Measurements from ENCODE around the gene BBS9. TPM values are rescaled to one million over a fixed set of nuclear protein-coding genes. Genes with fewer than 3 reads are reported as not detected.

The BBS9 gene
- total and polyA plus RNA-seq, 2 donors (not counting 3 experiments of a cell fraction or from before 2014, with no cell fraction given), result 5.7 to 17.4 TPM

- dilution Hi-C loops (cut with MboI; ENCODE audit: extremely low pct_ligation_motif_present, low sequenced_read_pairs) (no loop called here), intact Hi-C loops (cut with micrococcal nuclease) (no loop called here)
- no TSS peak for BruUV-seq (replicated peaks)
- H2AFZ ChIP-seq (ENCODE audit: low read depth, low read length), result no peak overlapping the region
- no peaks in the 10 kb centered on the region for H3K36me3 ChIP-seq (ENCODE audit: control insufficient read depth in 2 of 2, extremely low read depth in 1 of 2, insufficient read depth in 2 of 2, low read length in 2 of 2)
- CTCF ChIA-PET, result interaction anchor here (7.3 kb wide), 1 partner anchor 742 kb away, joined by 109 read pairs; no protein-coding TSS in a partner anchor
- H3K79me2 ChIP-seq (ENCODE audit: control insufficient read depth, insufficient read depth, low read length), result no peaks in the 10 kb centered on the region
- no peaks in the 10 kb centered on the region for H4K20me1 ChIP-seq (replicated peaks; ENCODE audit: control insufficient read depth, extremely low read depth, insufficient read depth, low read length)
- H3K27ac ChIP-seq (ENCODE audit: insufficient read depth, low read depth, low read length), result no peak overlapping the region
- no peak overlapping the region for H3K4me2 ChIP-seq (ENCODE audit: insufficient read depth, low read length)
- no peak for FAIRE-seq
- no peak for DNase-seq (ENCODE audit: low read depth, low spot score)
- TF ChIP-seq POLR2A (IDR thresholded peaks at IDR 0.05; ENCODE audit: low read depth, low read length), result no peak
- TF ChIP-seq EZH2 (IDR thresholded peaks at IDR 0.05; ENCODE audit: borderline replicate concordance, low read depth, low read length, severe bottlenecking), result no peak
- TF ChIP-seq FOS (IDR thresholded peaks at IDR 0.05; ENCODE audit: borderline replicate concordance, insufficient read depth, low read length), result no peak
- TF ChIP-seq MAX (IDR thresholded peaks at IDR 0.05; ENCODE audit: insufficient read depth, insufficient read length), result no peak
- TF ChIP-seq POLR2AphosphoS5 (IDR thresholded peaks at IDR 0.05; ENCODE audit: insufficient read depth, low read depth, low read length), result no peak
- no peak for TF ChIP-seq MYC (IDR thresholded peaks at IDR 0.05; ENCODE audit: low read depth, low read length)
- TF ChIP-seq GATA2 (IDR thresholded peaks at IDR 0.05; ENCODE audit: insufficient read depth, insufficient read length, low read depth, low read length), result no peak
- TF ChIP-seq JUN (IDR thresholded peaks at IDR 0.05; ENCODE audit: borderline replicate concordance, insufficient read depth, insufficient read length, low read depth), result no peak
- TF ChIP-seq, protein P1, sequence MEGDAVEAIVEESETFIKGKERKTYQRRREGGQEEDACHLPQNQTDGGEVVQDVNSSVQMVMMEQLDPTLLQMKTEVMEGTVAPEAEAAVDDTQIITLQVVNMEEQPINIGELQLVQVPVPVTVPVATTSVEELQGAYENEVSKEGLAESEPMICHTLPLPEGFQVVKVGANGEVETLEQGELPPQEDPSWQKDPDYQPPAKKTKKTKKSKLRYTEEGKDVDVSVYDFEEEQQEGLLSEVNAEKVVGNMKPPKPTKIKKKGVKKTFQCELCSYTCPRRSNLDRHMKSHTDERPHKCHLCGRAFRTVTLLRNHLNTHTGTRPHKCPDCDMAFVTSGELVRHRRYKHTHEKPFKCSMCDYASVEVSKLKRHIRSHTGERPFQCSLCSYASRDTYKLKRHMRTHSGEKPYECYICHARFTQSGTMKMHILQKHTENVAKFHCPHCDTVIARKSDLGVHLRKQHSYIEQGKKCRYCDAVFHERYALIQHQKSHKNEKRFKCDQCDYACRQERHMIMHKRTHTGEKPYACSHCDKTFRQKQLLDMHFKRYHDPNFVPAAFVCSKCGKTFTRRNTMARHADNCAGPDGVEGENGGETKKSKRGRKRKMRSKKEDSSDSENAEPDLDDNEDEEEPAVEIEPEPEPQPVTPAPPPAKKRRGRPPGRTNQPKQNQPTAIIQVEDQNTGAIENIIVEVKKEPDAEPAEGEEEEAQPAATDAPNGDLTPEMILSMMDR (IDR thresholded peaks at IDR 0.05; ENCODE audit: extremely low read depth in 1 of 2, insufficient read depth in 1 of 2, low read depth in 1 of 2, low read length in 2 of 2), result no peak
- H3K27me3 ChIP-seq (ENCODE audit: control insufficient read depth in 2 of 2, insufficient read depth in 2 of 2, low read length in 2 of 2), result no peaks in the 10 kb centered on the region
- no peaks in the 10 kb centered on the region for H3K9me3 ChIP-seq (replicated peaks; ENCODE audit: control insufficient read depth, insufficient read depth, low read length)
- no peak overlapping the region for H3K9ac ChIP-seq (replicated peaks; ENCODE audit: extremely low read depth, insufficient read depth, low read length)
- no peaks in the 10 kb centered on the region for H3K9me1 ChIP-seq (replicated peaks; ENCODE audit: control insufficient read depth, extremely low read depth, insufficient read depth, low read length)
- no peaks in the 10 kb centered on the region for H3K4me1 ChIP-seq (ENCODE audit: control insufficient read depth, extremely low read depth, insufficient read depth, low read length)
- H3K4me3 ChIP-seq (replicated peaks in 1 of 3; ENCODE audit: insufficient read depth in 1 of 3, low read depth in 1 of 3, low read length in 3 of 3), result no peak overlapping the region
- POLR2A ChIA-PET, result no interaction called here
Measured at GRCh38 chr7:33191340-33191739, 62.0 kb downstream of the BBS9 start.

Data from endothelial cell of umbilical vein (primary cell).